DMS153 treated with DMSO at 0.1 percent for 48 hours (cell line): ENCODE measurements around the gene SLC19A1.

Experiments
- DNase-seq: peaks from one replicate; lab custom pipeline; 2025; ENCODE audit not compliant: unreplicated experiment; lab: John Stamatoyannopoulos, UW

The SLC19A1 gene

DNA sequence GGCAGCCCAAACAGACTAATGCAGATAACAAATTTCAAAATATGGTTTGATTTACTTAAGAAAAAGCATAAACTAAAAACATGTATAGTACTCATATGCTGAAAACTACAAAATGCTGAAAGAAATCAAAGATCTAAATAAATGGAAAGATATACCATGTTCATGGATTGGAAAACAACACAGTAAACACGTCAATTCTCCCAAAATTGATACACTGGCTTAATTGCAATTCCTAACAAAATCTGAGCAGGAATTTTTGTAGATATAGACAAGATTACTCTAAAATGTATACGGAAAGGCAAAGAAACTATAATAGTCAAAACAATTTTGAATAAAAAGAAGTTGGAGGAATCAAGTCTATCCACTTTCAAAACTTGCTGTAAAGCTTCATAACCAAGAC is 21.0 kb downstream of the SLC19A1 start:
- DNase-seq, result no peak

GRCh38 chr21:45519182-45519581 is 23.1 kb downstream of the SLC19A1 start:
- no peak for DNase-seq

DNA sequence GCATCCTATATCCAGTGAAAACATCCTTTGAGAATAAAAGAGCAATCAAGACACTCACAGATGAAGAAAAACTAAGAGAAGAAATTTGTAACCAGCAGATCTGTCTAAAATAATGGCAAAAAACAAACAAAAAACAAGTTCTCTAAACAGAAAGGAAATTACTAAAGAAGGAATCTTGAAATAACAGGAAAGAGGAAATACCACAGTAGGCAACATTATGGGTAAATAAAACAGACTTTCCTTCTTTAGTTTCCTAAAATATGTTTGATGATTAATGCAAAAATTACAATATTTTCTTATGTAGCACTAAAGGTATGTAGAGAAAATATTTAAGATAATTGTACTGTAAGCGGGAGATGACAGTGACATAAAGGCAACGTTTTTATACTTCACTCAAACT is 23.5 kb downstream of the SLC19A1 start:
- DNase-seq, result no peak

- no peak for DNase-seq
Observed at GRCh38 chr21:45517249-45518065, 24.8 kb downstream of the SLC19A1 start.

- DNase-seq, result no peak
Observed at GRCh38 chr21:45516671-45517151, 25.5 kb downstream of the SLC19A1 start.

GRCh38 chr21:45516071-45516670 is 26.1 kb downstream of the SLC19A1 start:
- no peak for DNase-seq

GRCh38 chr21:45515241-45516061 is 26.8 kb downstream of the SLC19A1 start:
- no peak for DNase-seq

DNA sequence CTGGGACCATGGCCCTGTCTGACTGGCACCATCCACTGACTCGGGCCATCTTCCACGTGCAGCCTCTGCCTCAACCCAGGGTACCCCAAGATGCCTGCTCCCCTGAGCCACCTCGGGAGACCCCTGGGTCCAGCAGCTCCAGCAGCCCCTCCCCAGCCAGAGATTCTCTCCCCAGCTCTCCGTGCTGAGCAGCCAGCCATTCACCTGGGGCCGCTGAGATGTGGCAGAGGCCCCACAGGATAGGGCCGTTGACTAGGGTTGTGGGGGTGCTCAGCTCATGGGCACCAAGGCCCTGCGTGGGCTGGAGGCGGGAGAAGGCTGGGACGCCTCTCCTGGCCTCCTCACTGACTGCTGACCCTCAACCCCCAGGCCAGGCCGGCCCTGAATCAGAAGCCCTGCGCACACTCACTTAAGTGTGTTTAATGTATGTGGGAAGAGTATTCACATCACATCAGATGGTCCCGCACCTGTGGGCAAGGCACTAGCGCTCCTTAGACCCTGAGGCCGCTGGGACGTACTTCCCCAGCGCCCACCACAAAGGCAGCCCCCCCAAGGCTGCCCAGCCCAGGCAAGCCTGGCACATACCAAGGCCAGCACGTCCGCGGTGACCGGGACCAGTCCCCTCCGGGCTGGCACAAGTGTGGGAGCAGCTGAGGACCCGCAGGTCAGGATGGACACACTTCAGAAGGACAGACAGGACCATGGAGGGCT is 27.8 kb downstream of the SLC19A1 start:
- no peak for DNase-seq

DNA sequence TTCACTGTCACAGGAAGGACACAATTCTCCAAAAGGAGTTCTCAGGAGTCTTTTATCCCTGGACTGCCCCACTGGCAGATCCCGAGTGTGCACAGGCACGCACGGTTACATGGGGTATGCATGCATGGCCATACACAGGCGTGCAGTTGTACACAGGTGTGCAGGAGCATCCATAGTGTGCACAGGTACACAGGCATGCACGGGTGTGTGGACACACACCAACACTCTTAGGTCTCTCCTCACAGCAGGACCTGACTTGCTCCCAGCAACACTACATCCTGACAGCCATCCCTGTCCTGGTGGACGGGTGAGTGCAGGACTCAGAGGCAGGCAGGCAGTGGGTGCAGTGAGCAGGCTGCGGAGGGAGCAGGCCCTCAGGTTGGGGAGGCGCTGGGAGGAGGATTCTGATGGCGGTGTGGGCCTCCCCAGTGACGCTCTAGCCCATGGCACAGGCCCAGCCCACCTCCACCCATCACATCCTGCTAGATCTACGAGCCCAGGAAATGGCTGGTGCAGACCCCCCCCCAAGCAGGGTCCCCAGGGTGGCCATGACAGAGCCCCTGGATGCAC is 28.4 kb downstream of the SLC19A1 start:
- DNase-seq, result no peak

DNA sequence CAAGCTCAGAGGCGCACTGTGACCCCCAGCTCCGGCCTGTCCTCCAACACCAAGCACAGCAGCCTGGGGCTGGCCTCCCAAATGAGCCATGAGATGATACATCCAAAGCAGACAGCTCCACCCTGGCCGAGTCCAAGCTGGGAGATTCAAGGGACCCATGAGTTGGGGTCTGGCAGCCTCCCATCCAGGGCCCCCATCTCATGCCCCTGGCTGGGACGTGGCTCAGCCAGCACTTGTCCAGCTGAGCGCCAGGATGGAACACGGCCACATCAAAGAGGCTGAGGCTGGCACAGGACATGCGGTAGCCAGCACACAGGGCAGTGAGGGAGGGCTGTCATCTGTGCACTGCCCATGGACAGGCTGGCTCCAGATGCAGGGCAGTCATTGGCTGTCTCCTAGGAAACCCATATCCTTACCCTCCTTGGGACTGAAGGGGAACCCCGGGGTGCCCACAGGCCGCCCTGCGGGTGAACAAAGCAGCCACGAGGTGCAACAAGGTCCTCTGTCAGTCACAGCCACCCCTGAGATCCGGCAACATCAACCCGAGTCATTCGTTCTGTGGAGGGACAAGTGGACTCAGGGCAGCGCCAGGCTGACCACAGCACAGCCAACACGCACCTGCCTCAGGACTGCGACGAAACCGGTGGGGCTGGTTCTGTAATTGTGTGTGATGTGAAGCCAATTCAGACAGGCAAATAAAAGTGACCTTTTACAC is 29.1 kb downstream of the SLC19A1 start:
- DNase-seq, result no peak

DNA sequence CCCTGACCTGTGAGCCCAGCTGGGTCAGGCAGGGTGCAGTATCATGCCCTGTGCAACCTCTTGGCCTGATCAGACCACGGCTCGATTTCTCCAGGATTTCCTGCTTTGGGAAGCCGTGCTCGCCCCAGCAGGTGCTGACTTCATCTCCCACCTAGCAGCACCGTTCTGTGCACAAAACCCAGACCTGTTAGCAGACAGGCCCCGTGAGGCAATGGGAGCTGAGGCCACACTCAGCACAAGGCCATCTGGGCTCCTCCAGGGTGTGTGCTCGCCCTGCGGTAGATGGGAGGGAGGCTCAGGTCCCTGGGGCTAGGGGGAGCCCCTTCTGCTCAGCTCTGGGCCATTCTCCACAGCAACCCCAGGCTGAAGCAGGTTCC is 29.6 kb downstream of the SLC19A1 start:
- DNase-seq, result no peak

DNA sequence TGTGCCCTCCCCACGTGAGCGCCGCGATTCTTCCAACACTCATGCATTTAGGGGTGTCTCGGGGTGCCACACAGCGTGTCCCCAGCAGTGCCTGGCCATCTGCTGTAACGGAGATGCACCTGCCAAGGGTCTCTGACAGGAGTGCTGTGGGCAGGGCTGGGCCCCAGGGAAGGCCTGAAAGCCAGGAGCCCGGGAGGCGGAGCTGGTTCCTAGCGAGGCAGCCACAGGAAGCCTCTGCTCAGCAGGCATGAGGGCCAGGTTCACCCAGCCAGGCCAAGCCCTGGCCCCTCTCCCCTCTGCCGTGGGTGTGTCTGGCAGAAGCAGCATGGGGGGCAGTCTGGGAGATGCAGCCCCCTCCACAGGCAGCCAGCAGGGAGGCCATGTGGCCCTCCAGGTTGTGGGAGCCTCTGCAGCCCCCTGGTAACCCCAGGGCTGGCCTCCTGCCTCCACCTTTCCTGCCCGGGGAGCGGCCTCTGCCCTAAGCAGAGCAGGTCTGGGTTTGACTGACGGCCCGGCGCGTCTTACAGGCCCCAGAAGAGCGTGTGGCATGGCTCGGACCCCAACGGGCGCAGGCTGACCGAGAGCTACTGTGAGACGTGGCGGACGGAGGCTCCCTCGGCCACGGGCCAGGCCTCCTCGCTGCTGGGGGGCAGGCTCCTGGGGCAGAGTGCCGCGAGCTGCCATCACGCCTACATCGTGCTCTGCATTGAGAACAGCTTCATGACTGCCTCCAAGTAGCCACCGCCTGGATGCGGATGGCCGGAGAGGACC is 30.4 kb downstream of the SLC19A1 start:
- no peak for DNase-seq

- DNase-seq, result no peak
Observed at GRCh38 chr21:45511007-45511406, 31.2 kb downstream of the SLC19A1 start.

DNA sequence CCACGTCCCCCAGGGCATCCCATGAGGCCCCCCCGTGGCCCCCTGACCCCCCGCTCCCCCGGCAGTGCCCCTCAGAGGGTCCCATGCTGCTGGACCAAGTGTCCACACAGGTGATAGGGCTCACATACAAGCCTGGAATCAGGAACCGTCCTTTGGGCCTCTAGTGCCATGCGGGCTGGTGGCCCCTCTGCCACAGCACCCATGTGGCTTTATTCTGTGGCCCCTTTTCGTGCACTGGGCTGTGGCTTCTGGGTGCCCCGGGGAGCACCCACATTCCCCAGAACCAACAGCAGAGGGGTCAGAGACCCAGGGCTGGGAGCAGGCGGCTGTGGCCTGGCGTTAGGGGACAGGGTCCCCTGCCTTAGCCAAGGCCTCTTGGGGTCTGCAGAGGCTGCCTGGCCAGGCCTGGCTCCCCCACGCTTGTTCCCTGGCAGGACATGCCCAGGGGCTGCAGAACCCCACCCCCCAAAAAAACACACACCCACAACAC is 31.7 kb downstream of the SLC19A1 start:
- no peak for DNase-seq

GRCh38 chr21:45509566-45510465 is 32.4 kb downstream of the SLC19A1 start:
- DNase-seq, result no peak

DNA sequence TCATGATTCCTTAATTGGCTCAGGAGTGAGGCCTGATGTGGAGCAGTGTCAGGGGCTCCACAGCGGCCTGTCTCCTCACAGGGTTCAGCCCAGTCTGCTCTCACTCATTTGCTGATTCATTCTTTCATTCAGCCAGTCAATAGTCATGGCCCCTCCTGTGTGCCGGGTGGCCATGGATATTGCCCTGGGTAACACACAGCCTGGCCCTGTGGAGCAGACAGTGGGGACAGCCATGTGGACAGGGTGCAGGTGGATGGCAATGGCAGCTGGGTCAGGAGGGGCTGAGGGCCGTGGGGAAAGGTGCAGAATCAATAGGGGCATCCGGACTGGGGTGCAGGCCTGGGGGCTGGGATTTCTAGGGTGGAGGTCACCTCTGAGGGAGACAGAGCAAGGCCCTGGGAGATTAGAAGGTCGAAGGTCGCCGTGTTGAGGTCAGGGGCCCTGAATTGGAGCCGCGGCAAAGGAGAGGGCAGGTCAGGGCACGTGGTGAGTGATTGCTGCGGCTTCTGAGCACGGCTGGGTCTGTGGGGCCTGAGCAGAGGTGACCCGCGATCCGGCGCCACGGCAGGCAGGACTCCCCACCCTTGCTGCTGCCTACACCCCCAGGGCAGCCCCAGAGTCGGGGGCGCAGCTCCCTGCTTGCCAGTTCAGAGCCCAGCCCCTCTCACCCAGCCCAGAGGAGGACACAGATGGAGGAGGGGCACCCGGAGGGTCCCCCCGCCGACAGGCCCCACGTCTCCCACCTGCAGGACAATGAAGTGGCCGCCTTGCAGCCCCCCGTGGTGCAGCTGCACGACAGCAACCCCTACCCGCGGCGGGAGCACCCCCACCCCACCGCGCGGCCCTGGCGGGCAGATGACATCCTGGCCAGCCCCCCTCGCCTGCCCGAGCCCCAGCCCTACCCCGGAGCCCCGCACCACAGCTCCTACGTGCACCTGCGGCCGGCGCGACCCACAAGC is 33.4 kb downstream of the SLC19A1 start:
- no peak for DNase-seq

DNA sequence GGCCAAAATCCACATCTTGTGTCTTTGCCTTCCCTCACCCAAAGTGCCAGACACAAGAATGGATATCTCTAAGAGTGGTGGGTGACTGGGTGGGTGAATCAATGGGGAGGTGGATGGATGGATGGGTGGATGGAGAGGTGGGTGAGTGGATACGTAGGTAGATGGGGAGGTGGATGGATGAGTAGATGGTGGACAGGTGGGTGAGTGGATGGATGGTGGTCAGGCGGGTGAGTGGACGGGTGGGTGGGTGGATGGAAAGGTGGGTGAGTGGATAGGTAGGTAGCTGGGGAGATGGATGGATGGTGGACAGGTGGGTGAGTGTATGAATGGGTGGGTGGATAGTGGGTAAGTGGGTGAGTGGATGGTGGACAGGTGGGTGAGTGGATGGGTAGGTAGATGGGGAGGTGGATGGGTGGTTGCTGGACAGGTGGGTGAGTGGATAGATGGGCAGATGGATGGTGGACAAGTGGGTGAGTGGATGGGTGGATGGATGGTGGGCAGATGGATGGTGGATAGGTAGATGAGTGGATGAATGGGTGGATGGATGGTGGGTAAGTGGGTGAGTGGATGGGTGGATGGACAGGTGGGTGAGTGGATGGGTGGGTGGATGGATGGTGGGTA is 34.2 kb downstream of the SLC19A1 start:
- DNase-seq, result no peak
